ENCODE measurements around the gene DEPDC5.
"Not testable (repeated sequence)": the region's sequence is repeated elsewhere in the genome, so short reads cannot be mapped to it uniquely, and the experiment has no call there.

DEPDC5 gene

GRCh38 chr22:31753634-31754501, at the start of gene DEPDC5:
Gene DEPDC5, plus strand, starts transcription at chr22:31754019. Its CDS starts 903 bp downstream, at chr22:31754922.
- ChIA-PET POLR2A (interaction anchor here (0.6 to 2.9 kb wide), 26 partner anchors 8 to 240 kb away, joined by 3 to 35 read pairs (median 5); partner anchors contain the start of genes PISD and YWHAH), CTCF (interaction anchor here (0.6 to 2.5 kb wide), 2 partner anchors 65 to 216 kb away, joined by 5 to 11 read pairs; no protein-coding TSS in a partner anchor)
- peak; percentile 99 for DNase-seq (ENCODE audit: extremely low spot score)
- TF ChIP-seq PKNOX1 (IDR thresholded peaks at IDR 0.05) (no peak), ELF4 (IDR thresholded peaks at IDR 0.05) (peak; percentile 81), FOXK2 (IDR thresholded peaks at IDR 0.05) (no peak), FOXM1 (IDR thresholded peaks at IDR 0.05; ENCODE audit: borderline replicate concordance) (no peak), SUZ12 (IDR thresholded peaks at IDR 0.05) (no peak), L3MBTL2 (conservative IDR thresholded peaks at IDR 0.05) (peak; percentile 89)

GRCh38 chr22:31707519-31707918, 46.3 kb upstream of the DEPDC5 start:
- TF ChIP-seq CTBP1 (IDR thresholded peaks at IDR 0.05; ENCODE audit: borderline replicate concordance) (no peak), BHLHE40 (IDR thresholded peaks at IDR 0.05; ENCODE audit: borderline replicate concordance) (no peak), L3MBTL2 (conservative IDR thresholded peaks at IDR 0.05) (no peak), LEF1 (IDR thresholded peaks at IDR 0.05; ENCODE audit: borderline replicate concordance) (no peak), ARNT (IDR thresholded peaks at IDR 0.05) (no peak), FOXK2 (IDR thresholded peaks at IDR 0.05) (no peak), FOXM1 (IDR thresholded peaks at IDR 0.05; ENCODE audit: borderline replicate concordance) (no peak), FOXA1 (IDR thresholded peaks at IDR 0.05) (no peak), SP1 (IDR thresholded peaks at IDR 0.05) (no peak), ELF4 (IDR thresholded peaks at IDR 0.05) (no peak), TARDBP (IDR thresholded peaks at IDR 0.05) (no peak), HDGF (IDR thresholded peaks at IDR 0.05; ENCODE audit: borderline replicate concordance) (no peak), SUZ12 (IDR thresholded peaks at IDR 0.05) (no peak), PKNOX1 (IDR thresholded peaks at IDR 0.05) (no peak), NFRKB (IDR thresholded peaks at IDR 0.05) (no peak), ZNF384 (IDR thresholded peaks at IDR 0.05) (no peak)
- POLR2A ChIA-PET, result no interaction called here
- CTCF ChIA-PET, result no interaction called here
- no peak for DNase-seq (ENCODE audit: extremely low spot score)

GRCh38 chr22:31711226-31711625, 42.6 kb upstream of the DEPDC5 start:
- CTCF ChIA-PET; DNase-seq (ENCODE audit: extremely low spot score); POLR2A ChIA-PET: not testable (repeated sequence)

GRCh38 chr22:31715147-31715778, 38.6 kb upstream of the DEPDC5 start:
- ChIA-PET POLR2A (no interaction called here), CTCF (no interaction called here)
- DNase-seq (ENCODE audit: extremely low spot score), result no peak
- TF ChIP-seq FOXK2 (IDR thresholded peaks at IDR 0.05), result no peak
- TF ChIP-seq SP1 (IDR thresholded peaks at IDR 0.05), result no peak
- TF ChIP-seq BHLHE40 (IDR thresholded peaks at IDR 0.05; ENCODE audit: borderline replicate concordance), result no peak
- no peak for TF ChIP-seq ZNF384 (IDR thresholded peaks at IDR 0.05)

GRCh38 chr22:31719850-31720471, 33.9 kb upstream of the DEPDC5 start:
- POLR2A ChIA-PET, result interaction anchor here (0.9 kb wide), 1 partner anchor 43 kb away, joined by 3 read pairs; no protein-coding TSS in a partner anchor
- CTCF ChIA-PET, result no interaction called here
- TF ChIP-seq HDGF (IDR thresholded peaks at IDR 0.05; ENCODE audit: borderline replicate concordance), result no peak
- no peak for TF ChIP-seq ZNF384 (IDR thresholded peaks at IDR 0.05)
- TF ChIP-seq L3MBTL2 (conservative IDR thresholded peaks at IDR 0.05), result no peak
- TF ChIP-seq CTBP1 (IDR thresholded peaks at IDR 0.05; ENCODE audit: borderline replicate concordance), result no peak
- no peak for TF ChIP-seq PKNOX1 (IDR thresholded peaks at IDR 0.05)
- DNase-seq (ENCODE audit: extremely low spot score), result no peak

GRCh38 chr22:31723723-31724122, 30.1 kb upstream of the DEPDC5 start:
- POLR2A ChIA-PET, result interaction anchor here (2.2 kb wide), 1 partner anchor 29 kb away, joined by 8 read pairs; the partner anchor contains the start of gene DEPDC5
- CTCF ChIA-PET, result interaction anchor here (0.6 kb wide), 1 partner anchor 53 kb away, joined by 3 read pairs; no protein-coding TSS in a partner anchor
- TF ChIP-seq BHLHE40 (IDR thresholded peaks at IDR 0.05; ENCODE audit: borderline replicate concordance), result no peak
- no peak for TF ChIP-seq LEF1 (IDR thresholded peaks at IDR 0.05; ENCODE audit: borderline replicate concordance)
- no peak for TF ChIP-seq ARNT (IDR thresholded peaks at IDR 0.05)
- no peak for TF ChIP-seq SUZ12 (IDR thresholded peaks at IDR 0.05)
- no peak for TF ChIP-seq FOXA1 (IDR thresholded peaks at IDR 0.05)
- TF ChIP-seq L3MBTL2 (conservative IDR thresholded peaks at IDR 0.05), result no peak
- no peak for TF ChIP-seq TARDBP (IDR thresholded peaks at IDR 0.05)
- no peak for TF ChIP-seq SP1 (IDR thresholded peaks at IDR 0.05)
- no peak for TF ChIP-seq ZNF384 (IDR thresholded peaks at IDR 0.05)
- no peak for TF ChIP-seq ELF4 (IDR thresholded peaks at IDR 0.05)
- TF ChIP-seq NFRKB (IDR thresholded peaks at IDR 0.05), result no peak
- no peak for TF ChIP-seq PKNOX1 (IDR thresholded peaks at IDR 0.05)
- TF ChIP-seq FOXK2 (IDR thresholded peaks at IDR 0.05), result no peak
- TF ChIP-seq FOXM1 (IDR thresholded peaks at IDR 0.05; ENCODE audit: borderline replicate concordance), result no peak
- TF ChIP-seq HDGF (IDR thresholded peaks at IDR 0.05; ENCODE audit: borderline replicate concordance), result no peak
- TF ChIP-seq CTBP1 (IDR thresholded peaks at IDR 0.05; ENCODE audit: borderline replicate concordance), result no peak
- DNase-seq (ENCODE audit: extremely low spot score), result no peak

All from HEK293T (cell line).